ACC112 (cell line): Measurements from ENCODE around the gene PROS1.
A peak's percentile ranks its signal among the peaks of the same experiment; 100 is the strongest.

Experiments used
- H2AFZ ChIP-seq: fragments of 200-600 bp; sonication (generic); one replicate; pipeline ENCODE4 v1.6.0; 2017; ENCODE audit warnings: antibody characterized with exemption, low read length; ENCODE audit not compliant: unreplicated experiment
- H3K27ac ChIP-seq: fragments of 200-600 bp; sonication (generic); 2 replicates; pipeline ENCODE4 v1.5.1; 2014; ENCODE audit warnings: low read depth, mild to moderate bottlenecking, antibody characterized with exemption, low read length, moderate library complexity
- H3K27me3 ChIP-seq: fragments of 200-600 bp; sonication (generic); 2 replicates; pipeline ENCODE4 v1.6.1; 2014; ENCODE audit warnings: mild to moderate bottlenecking, antibody characterized with exemption, low read length, moderate library complexity, mixed read lengths; ENCODE audit not compliant: insufficient read depth
- H3K36me3 ChIP-seq: fragments of 200-600 bp; sonication (generic); 2 replicates; pipeline ENCODE4 v1.6.1; 2016; ENCODE audit warnings: mild to moderate bottlenecking, antibody characterized with exemption, low read length, moderate library complexity, mixed read lengths; ENCODE audit not compliant: insufficient read depth
- H3K4me1 ChIP-seq: fragments of 200-600 bp; sonication (generic); one replicate; pipeline ENCODE4 v1.6.1; 2016; ENCODE audit warnings: low read length, mixed read lengths; ENCODE audit not compliant: insufficient read depth, unreplicated experiment, control insufficient read depth
- H3K4me3 ChIP-seq: fragments of 200-600 bp; sonication (generic); 2 replicates; pipeline ENCODE4 v1.5.1; 2014; ENCODE audit warnings: mild to moderate bottlenecking, low read depth, low read length
- H3K79me2 ChIP-seq: fragments of 200-600 bp; sonication (generic); one replicate; pipeline ENCODE4 v1.6.0; 2016; ENCODE audit warnings: low read length; ENCODE audit not compliant: control insufficient read depth, unreplicated experiment, insufficient read depth

PROS1 gene

GRCh38 chr3:93973131-93974126 lies at the start of gene PROS1:
TSS of gene PROS1 (minus strand) at chr3:93973896. CDS start at chr3:93973749, 147 bp downstream.
- Histone ChIP-seq H3K27ac (peak within 1 kb of the TSS; percentile 87), H3K36me3 (peaks cover under 1% of the 10 kb centered on the region; the same call in 1 of the 2 replicates), H3K79me2 (peaks cover 6% of the 10 kb centered on the region), H3K27me3 (no peaks in the 10 kb centered on the region), H3K4me3 (peak within 1 kb of the TSS; percentile 85), H3K4me1 (peaks cover 28% of the 10 kb centered on the region), H2AFZ (peak within 1 kb of the TSS; percentile 100)

DNA sequence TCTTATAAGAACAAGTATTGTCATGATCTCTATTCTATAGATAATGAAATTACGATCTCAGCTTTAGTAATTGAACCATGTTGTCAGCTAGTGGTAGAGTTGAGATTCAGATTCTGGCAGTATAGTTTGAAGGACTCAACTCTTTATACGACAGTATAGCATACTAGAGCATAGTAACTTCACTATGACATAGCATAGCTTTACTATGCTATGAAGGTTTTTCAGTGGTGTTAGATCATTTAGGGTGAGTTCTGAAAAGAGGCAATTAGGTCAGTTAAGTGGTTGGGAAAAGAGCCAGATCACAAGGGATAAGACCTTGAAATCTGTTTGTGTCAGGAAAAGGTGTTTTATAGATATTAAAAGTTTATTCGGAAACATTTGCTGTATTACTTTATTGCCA lies 46.6 kb upstream of the PROS1 start:
- Histone ChIP-seq H3K27me3 (no peaks in the 10 kb centered on the region), H2AFZ (no peak overlapping the region), H3K4me3 (no peak overlapping the region), H3K27ac (no peak overlapping the region), H3K36me3 (no peaks in the 10 kb centered on the region), H3K79me2 (no peaks in the 10 kb centered on the region), H3K4me1 (no peaks in the 10 kb centered on the region)

DNA sequence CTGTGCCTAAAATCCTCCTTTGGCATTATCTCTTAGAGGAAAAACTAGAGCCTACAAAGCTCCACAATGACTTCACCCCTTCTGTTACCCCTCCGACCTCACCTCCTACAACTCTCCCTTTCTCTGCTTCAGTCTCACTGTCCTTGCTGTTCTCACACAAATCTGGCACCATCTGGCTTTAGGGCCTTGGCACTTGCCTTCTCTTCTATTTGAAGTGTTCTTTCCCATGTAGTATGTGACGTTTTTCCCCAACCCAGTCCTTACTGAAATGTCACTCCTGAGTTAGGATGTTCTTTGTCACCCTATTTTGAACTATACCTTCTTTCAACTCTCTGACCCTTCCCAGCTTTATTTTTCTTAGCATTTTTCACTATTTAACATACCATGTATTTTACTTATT lies 46.0 kb upstream of the PROS1 start:
- no peak overlapping the region for H3K27ac ChIP-seq
- no peaks in the 10 kb centered on the region for H3K36me3 ChIP-seq
- no peaks in the 10 kb centered on the region for H3K79me2 ChIP-seq
- no peaks in the 10 kb centered on the region for H3K27me3 ChIP-seq
- H3K4me3 ChIP-seq: no peak overlapping the region
- H3K4me1 ChIP-seq: no peaks in the 10 kb centered on the region
- H2AFZ ChIP-seq: no peak overlapping the region

DNA sequence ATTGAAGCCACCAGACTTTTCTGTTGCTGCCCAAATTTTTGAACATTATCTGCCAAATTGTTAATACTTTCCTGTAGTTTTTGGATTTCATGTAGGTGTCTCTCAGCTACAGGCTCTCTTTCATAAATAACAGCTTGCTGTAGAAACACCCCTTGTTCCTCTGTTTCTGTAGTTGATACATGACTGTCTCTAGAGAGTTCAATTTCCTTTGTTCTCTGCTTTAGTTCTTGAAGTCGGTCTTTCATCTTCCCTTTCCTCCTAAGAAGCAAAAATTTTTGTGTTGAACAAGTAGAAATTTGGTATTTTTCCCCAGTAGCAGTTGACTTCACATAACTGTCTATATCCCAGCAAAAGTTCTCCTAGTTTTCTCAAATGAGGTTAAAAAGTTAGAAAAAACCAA lies 41.3 kb upstream of the PROS1 start:
- Histone ChIP-seq H3K79me2 (no peaks in the 10 kb centered on the region), H3K4me3 (no peak overlapping the region), H3K27ac (no peak overlapping the region), H2AFZ (no peak overlapping the region), H3K27me3 (no peaks in the 10 kb centered on the region), H3K36me3 (peaks cover 2% of the 10 kb centered on the region; the same call in 1 of the 2 replicates), H3K4me1 (no peaks in the 10 kb centered on the region)

- no peaks in the 10 kb centered on the region for H3K79me2 ChIP-seq
- H3K36me3 ChIP-seq: peaks cover 2% of the 10 kb centered on the region; the same call in 1 of the 2 replicates
- no peak overlapping the region for H3K27ac ChIP-seq
- H2AFZ ChIP-seq: no peak overlapping the region
- H3K27me3 ChIP-seq: no peaks in the 10 kb centered on the region
- no peaks in the 10 kb centered on the region for H3K4me1 ChIP-seq
- no peak overlapping the region for H3K4me3 ChIP-seq
Measured at GRCh38 chr3:94012185-94012584, 38.5 kb upstream of the PROS1 start.

- Histone ChIP-seq H3K79me2 (no peaks in the 10 kb centered on the region), H3K4me3 (no peak overlapping the region), H3K27ac (no peak overlapping the region)
Measured at GRCh38 chr3:94011233-94011711, 37.6 kb upstream of the PROS1 start.

DNA sequence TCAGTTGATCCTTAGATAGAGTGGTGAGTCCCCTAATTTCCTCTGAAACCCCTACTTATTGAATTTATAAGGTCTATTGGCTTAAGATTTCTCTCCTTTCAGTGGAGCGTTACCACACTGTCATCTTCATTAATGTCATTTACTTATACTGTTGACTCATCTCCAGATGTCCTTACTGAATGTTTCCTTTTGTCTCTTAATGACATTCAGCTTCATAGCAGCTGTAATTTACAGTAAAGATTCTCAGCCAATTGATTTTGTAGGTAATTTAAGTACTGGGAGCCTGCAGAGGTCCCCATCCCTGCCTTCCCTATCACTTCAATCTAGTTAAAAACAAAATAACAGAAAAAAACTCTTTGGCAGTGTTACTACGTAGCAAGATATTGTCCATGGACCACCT lies 35.9 kb upstream of the PROS1 start:
- H3K27ac ChIP-seq: no peak overlapping the region
- no peaks in the 10 kb centered on the region for H3K4me1 ChIP-seq
- H3K79me2 ChIP-seq: no peaks in the 10 kb centered on the region
- H2AFZ ChIP-seq: no peak overlapping the region
- no peak overlapping the region for H3K4me3 ChIP-seq
- no peaks in the 10 kb centered on the region for H3K27me3 ChIP-seq
- H3K36me3 ChIP-seq: peaks cover 2% of the 10 kb centered on the region; the same call in 1 of the 2 replicates

More at GRCh38 chr3:94011233-94011711, 37.6 kb upstream of the PROS1 start:
- Histone ChIP-seq H3K36me3 (peaks cover 2% of the 10 kb centered on the region; the same call in 1 of the 2 replicates), H3K4me1 (no peaks in the 10 kb centered on the region), H3K27me3 (no peaks in the 10 kb centered on the region), H2AFZ (no peak overlapping the region)

- Histone ChIP-seq H3K27ac (no peak overlapping the region), H3K4me3 (no peak overlapping the region), H2AFZ (no peak overlapping the region), H3K27me3 (no peaks in the 10 kb centered on the region), H3K79me2 (no peaks in the 10 kb centered on the region), H3K36me3 (no peaks in the 10 kb centered on the region), H3K4me1 (no peaks in the 10 kb centered on the region)
Measured at GRCh38 chr3:94008253-94008652, 34.6 kb upstream of the PROS1 start.

GRCh38 chr3:94004301-94004910 lies 30.7 kb upstream of the PROS1 start:
- Histone ChIP-seq H3K27me3 (no peaks in the 10 kb centered on the region), H2AFZ (no peak overlapping the region), H3K4me1 (no peaks in the 10 kb centered on the region), H3K36me3 (no peaks in the 10 kb centered on the region), H3K79me2 (no peaks in the 10 kb centered on the region), H3K4me3 (peak overlapping the region; percentile 52), H3K27ac (no peak overlapping the region)

DNA sequence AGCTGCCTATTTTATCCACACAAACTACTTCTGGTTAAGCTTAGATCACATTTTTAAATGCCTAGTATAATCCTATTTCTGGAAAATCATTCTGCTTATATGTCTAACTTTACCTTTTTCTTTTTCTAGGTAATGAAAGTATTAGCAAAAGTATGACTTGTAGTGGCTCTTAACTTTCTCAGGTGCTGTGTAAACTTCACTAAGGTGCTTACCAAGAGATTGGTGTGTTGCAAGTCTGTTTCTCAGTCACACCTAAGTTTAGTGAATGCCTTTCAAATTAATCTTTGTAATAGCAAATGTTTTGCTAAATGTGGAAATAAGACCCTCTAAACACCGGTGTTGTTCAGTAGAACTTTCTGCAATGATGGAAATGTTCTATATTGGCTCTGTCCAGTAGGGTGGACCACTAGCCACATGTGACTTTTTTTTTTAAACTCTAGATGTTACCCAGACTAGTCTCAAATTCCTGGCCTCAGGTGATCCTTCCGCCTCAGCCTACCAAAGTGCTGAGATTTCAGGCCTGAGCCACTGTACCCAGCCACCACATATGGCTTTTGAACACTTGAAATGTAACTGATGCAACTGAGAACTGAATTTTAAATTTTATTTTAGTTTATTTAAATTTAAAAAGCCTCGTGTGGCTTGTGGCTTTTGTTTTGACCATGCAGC lies 28.3 kb upstream of the PROS1 start:
- Histone ChIP-seq H3K4me3 (no peak overlapping the region), H3K36me3 (no peaks in the 10 kb centered on the region), H3K27me3 (no peaks in the 10 kb centered on the region), H3K79me2 (no peaks in the 10 kb centered on the region), H2AFZ (no peak overlapping the region), H3K4me1 (no peaks in the 10 kb centered on the region), H3K27ac (no peak overlapping the region)
